GF-D8 (cell line): Measurements from ENCODE around the gene BTBD9.

Experiments used
- DNase-seq: peaks from one replicate; lab custom pipeline; 2025; lab: John Stamatoyannopoulos, UW

The BTBD9 gene

GRCh38 chr6:38341496-38341895 lies 298.2 kb downstream of the BTBD9 start:
- no peak for DNase-seq

DNA sequence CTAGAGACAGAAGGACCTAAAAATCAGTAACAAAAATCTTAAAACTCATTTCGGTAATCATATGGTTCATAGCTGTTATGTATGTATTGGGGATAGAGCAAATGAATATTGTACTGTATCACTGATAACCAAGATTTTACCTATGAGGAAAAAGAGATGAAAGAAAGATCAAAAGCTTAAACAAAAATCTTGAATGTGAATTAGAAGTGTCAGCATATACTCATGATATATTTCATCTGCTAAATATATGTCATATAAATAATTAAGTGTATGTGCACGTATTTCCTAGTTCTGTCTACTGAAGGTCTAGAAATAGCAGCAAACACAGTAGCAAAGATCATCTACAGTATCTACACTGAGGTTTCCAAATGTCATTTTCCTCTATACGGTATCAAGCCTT lies 299.8 kb downstream of the BTBD9 start:
- DNase-seq: no peak

DNA sequence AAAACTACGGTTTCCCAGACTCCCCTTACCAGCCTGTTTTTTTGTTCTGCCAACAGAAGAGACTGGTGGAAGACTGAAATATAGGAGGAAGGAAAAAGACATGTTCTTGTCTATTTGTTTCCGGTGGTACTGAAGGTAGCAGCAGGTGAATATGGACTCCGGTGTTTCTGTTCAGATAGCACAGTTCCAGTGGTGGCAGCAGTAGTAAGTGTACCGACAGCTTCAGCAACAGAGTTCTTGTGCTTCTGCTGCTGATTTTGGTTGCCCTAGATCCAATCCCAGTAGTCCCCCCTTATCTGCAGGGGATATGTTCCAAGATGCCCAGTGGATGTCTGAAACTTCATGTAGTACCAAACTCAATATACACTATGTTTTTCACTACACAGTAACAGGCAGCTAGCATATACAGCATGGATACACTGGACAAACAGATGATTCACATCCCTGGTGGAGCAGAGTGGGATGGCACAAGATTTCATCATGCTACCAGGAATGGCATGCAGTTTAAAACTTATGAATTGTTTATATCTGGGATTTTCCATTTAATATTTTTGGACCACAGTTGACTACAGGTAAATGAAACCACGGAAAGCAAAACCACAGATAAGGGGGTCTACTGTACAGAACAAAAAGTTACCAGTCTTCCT lies 301.8 kb downstream of the BTBD9 start:
- DNase-seq: no peak

DNA sequence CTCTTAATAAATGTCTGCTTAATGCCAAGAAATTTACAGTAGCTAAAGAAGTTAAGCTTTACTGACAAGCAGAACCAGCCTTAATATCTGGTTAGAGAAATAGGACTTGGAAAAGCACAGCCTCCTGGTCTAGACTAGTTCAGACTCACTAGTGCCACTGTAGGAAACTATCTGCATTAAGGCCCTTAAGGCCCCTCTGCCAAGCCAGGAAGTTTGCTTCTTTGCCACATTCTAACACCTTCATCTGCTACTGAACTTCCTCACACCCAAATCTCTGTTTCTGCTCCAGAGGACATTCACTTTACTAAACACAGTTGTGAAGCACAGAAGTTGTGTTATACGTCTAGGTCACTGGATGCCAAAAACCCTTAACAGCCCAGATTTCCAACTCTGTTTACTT lies 302.8 kb downstream of the BTBD9 start:
- DNase-seq: no peak

DNA sequence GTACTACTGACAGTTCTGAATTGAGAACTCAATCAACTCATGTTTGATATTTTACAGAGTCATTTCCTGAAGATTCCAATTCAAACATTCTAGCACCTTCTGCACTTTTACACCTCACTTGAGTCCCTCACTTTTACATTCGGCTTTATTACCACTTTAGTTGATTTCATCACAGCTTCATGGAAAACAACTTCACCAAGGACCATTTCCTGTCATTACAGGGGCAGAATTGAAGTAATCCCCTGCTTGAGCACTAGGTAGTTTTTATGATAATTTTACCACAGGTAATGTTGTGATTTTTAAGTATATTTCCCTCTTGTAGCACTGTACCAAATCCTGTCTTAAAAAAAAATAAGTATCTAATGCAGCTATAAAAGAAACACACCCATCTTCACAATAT lies 312.9 kb downstream of the BTBD9 start:
- DNase-seq: no peak

DNA sequence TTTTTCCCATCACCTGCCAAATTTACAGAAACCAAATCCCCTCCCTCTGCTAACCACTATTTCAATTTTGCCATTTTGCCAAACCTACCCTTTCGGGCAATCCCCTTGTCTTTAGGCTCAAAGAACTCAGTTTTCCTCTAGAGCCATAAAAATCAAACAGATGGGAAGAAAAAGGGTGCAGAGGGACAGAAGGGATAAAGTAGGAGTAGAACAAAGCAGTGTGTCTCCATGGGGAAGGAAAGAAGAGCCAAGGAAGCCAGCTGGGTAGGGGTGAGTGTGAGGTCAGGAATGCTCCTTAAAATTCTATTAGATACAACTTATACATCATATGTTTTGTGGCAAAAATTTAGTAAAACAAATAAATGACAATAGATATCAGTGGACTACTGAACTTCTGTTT lies 316.5 kb downstream of the BTBD9 start:
- DNase-seq: no peak

DNA sequence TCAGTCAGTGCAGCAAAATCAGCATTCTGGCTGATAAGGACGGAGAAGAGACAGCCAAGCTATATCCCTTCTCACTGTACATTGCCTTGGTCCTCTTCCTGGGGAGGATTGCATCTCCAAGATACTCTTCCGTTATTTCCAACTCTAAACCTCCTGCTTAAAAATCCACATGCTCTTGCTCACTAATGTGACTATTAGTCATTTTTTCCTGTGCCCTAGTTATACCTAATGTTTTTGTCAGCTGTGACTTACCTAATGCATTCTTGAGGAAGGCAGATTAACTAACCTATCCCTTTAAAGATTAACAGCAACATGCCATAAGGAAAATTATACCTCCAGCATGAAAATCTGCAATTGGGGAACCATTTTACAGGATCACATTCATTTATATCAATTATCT lies 317.6 kb downstream of the BTBD9 start:
- DNase-seq: no peak

GRCh38 chr6:38320843-38321242 lies 318.9 kb downstream of the BTBD9 start:
- no peak for DNase-seq

DNA sequence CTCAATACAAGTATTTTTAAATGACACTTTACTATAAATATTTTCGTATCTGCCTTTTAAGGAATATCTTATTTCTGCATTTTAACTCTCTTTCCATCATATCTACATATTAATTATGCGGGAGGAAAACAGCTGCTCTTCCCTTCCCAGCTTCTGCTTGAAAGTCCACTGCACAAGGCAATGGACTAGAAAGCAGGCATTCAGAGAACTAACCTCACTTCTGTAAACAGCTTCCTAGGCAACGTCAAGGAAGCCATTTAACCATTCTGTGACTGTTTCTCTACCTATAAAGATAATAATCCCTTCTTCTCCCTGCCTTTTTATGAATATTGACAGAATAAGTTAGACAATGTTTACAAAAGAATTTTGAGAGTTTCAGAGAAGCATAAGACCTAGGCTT lies 319.4 kb downstream of the BTBD9 start:
- no peak for DNase-seq

DNA sequence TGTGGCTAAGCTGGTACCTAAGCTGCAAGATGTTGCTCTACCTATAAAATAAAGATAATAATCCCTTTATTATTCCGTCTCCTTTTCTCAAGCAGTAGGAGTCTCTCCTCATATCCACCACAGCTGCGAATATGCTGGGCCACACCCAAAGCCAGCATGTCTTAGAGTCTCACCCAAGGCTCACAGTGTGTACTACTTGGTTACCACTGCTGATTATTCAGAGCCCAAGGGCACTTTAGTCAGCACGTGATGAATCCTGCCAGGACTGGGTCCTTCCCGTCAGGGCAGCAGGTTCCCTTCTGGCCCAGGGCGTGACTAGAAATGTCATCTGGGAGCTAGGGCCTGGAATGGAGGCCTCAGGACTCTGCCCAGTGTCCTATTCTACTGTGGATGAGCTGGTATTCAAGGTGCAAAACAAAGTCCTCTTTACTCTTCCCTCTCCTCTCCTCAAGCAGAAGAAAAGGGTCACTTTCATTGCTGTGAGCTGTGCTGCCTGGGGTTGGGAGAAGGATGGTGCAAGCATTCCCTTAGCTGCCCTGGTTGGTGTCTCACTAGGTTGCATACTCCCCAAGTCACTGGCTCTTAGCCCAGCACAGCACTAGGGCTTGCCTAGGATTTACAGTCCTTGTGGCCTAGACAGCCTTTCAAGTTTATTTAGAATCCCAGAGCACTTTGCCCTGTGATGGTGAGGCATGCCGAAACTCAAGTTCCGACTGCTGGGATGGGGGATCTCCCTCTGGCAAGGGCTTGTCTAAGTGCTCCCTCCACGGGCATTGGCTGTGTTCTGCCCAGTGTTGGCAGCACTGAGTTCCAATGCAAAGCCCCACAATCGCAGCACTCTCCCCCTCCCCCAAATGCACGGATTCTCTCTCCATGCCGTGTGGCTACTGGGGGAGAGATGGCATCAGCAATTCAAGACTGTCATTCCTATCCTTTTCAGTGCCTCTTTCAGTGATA lies 320.2 kb downstream of the BTBD9 start:
- no peak for DNase-seq

GRCh38 chr6:38316099-38316868 lies 323.4 kb downstream of the BTBD9 start:
- no peak for DNase-seq

DNA sequence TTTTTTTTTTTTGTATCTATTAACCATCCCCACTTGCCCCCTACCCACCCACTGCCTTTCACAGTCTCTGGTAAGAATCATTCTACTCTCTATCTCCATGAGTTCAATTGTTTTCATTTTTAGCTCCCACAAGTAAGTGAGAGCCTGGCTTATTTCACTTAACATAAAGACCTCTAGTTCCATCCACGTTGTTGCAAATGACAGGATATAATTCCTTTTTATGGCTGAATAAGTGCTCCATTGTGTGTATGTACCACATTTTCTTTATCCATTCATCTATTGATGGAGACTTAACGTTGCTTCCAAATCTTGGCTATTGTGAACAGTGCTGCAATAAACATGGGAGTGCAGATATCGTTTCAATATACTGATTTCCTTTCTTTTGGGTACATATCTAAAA lies 328.5 kb downstream of the BTBD9 start:
- DNase-seq: no peak

DNA sequence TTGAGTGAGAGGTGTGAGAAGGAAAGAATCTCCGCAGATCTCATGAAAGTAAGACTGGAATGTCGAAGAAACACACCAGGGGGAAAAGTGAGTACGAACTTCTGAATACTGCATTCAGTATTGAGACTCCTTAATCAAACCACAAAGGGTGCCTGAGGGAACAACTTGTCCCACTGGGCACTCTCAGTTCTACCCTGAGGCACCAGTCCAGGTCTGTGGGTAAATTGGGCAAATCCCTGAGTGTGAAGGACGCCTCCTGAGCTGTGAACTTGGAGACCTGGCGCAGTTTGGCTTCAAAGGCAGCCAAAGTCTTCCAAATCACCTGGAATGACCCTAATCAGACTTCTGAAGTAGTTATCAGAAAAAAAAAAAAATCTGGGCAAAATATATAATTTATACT lies 329.7 kb downstream of the BTBD9 start:
- DNase-seq: no peak

DNA sequence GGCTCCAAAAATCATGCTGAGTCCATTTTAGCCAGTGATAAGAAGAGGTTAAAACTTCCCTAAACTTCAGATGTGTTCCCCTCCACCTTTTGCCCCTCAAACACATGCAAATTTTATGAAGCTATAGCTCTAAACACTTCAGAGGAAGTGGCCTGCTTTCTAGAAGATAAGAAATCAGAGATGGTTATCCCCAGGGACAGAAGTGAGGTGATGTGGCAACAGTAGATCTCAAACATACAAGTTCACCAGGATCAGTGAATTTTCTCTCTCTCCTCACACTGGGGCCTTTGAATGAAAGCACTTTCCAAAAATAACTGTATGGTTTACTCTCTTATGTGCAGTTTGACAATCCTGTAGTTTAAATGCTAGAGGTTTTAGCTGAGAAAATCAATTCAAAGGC lies 332.0 kb downstream of the BTBD9 start:
- peak; percentile 62 for DNase-seq

DNA sequence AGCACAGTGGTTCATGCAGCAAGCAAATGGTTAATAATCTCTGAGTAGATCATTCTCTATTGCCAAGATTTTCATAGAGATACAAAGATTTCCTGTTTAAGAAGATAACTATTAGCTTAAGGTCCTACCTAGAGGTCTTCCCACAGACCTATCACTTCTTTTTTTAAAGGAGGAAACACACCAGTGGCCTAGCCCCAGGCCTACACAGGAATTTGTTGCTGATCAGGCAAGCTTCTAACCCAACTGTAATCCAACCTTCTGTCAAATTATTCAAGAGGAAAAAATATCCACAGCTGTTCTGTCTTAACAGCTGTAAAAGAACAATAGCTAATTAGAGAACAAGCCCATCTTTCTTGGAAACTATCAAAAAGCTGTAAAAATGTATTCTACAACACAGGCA lies 332.8 kb downstream of the BTBD9 start:
- no peak for DNase-seq

DNA sequence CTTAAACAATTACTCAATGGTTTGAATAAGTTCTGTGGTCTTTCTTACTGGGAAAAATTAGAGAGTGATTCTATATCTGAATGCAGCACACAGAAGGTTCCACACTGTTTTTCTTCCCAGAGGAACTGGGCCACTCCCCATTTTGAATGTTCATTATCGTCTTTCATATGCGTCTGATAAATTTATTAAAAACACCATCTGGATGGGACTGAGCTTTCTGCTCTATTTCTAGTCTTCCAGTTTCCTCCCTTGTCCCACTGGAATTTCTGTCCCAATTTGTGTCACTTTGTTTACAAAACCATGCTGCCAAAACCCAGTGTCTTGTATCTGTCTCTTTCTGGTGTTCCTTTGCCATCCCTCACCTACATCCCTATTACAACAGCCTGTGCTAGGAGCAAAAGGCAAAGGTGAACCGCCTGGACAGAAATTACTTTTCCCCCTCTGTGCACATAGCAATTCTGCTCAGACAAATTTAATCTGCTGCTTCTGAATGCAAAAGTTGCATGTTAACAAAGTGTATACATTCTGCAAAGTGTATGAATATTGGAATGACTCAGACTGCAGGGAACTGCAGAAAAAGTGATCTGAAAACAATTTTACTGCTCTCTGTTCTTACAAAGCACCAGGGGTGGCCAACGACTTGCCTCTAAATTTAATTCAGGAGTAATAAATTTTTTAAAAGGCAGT lies 333.6 kb downstream of the BTBD9 start:
- no peak for DNase-seq

- DNase-seq: no peak
Measured at GRCh38 chr6:38302838-38303237, 336.9 kb downstream of the BTBD9 start.

GRCh38 chr6:38302081-38302480 lies 337.6 kb downstream of the BTBD9 start:
- no peak for DNase-seq

GRCh38 chr6:38290133-38290799 lies 349.5 kb downstream of the BTBD9 start:
- DNase-seq: no peak

GRCh38 chr6:38287487-38287886 lies 352.2 kb downstream of the BTBD9 start:
- DNase-seq: no peak

DNA sequence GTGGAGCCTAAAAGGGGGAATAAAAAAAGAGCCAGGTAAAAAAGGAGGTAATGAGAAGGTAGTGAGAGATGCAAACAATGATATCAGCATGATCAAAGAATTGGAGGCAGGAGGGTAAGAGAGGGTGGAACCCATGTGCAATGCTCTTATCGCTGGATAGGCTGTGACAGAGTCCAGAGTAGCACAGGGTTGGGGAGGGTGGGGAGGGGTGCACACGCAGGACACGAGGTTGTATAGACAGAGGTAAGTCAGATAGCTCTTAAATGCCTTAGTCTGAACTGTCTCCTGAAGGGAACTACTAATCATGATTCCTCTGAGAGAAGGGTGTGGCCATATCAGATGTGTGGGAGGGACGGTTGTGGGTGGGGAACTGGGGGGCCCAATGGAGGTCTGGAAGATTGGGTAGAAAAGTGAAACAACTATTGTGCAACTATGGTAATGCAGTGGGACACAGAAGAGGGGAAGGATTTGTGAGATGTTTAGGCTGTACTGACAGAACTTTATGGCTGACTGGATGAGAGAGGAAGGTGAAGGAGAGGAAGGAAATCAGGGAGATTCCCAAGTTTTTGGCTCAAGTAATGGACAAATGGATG lies 354.8 kb downstream of the BTBD9 start:
- DNase-seq: no peak
